ENCODE results near the gene ABLIM1. TPM values are rescaled to one million over a fixed set of nuclear protein-coding genes. Genes with fewer than 3 reads are reported as not detected.

Gene ABLIM1
- polyA plus RNA-seq, 3 donors, result 0.33 to 0.91 (median 0.57) TPM

DNA sequence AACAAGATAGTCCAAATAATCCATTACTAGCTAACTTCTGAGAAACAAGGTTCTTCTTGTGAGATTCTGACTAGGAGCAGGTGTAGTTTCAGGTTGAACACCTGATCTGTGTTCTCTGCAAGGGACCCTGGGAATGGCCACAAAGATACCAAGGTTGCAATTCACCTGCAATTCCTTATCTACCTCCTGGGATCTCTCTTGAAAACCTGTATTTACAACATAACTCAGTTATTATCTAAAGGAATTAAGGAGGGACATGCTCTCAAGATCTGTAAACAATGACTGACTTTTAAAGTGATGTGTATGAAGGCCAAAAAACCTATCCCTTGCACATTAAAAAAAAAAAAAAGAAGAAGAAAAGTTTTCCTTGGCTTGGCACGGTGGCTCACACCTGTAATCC, 54.8 kb downstream of the ABLIM1 start:
- H4K20me1 ChIP-seq (ENCODE audit: insufficient read depth, low read length), result no peaks in the 10 kb centered on the region
- H3K27me3 ChIP-seq (ENCODE audit: control insufficient read depth in 2 of 2, insufficient read depth in 2 of 2, low read length in 2 of 2), result no peaks in the 10 kb centered on the region
- no peak overlapping the region for H2AFZ ChIP-seq (ENCODE audit: insufficient read depth, low read depth, low read length, poor library complexity, severe bottlenecking)
- Mint-ChIP-seq H3K4me3 (no peak overlapping the region), H3K9me3 (no peaks in the 10 kb centered on the region), H3K27ac (no peak overlapping the region), H3K27me3 (ENCODE audit: low read depth in 3 of 3) (peaks cover 0 to 1% (median 1%) of the 10 kb centered on the region in 3 donors), H3K4me1 (no peaks in the 10 kb centered on the region), H3K36me3 (no peaks in the 10 kb centered on the region)
- H3K27ac ChIP-seq (ENCODE audit: low read depth in 1 of 2, low read length in 2 of 2), result no peak overlapping the region
- intact Hi-C loops (cut with micrococcal nuclease), result no loop called here
- H3K79me2 ChIP-seq (ENCODE audit: insufficient read depth, low read length), result no peaks in the 10 kb centered on the region
- H3K9me3 ChIP-seq (replicated peaks in 1 of 2; ENCODE audit: control insufficient read depth in 1 of 2, insufficient read depth in 1 of 2, low read length in 2 of 2), result no peaks in the 10 kb centered on the region
- DNase-seq, result no peak
- no peak overlapping the region for H3K4me3 ChIP-seq (replicated peaks in 1 of 3; ENCODE audit: low read depth in 2 of 3, low read length in 3 of 3)
- no peaks in the 10 kb centered on the region for H3K36me3 ChIP-seq (replicated peaks in 1 of 2; ENCODE audit: control insufficient read depth in 1 of 2, insufficient read depth in 2 of 2, low read length in 2 of 2)
- TF ChIP-seq, protein P1, sequence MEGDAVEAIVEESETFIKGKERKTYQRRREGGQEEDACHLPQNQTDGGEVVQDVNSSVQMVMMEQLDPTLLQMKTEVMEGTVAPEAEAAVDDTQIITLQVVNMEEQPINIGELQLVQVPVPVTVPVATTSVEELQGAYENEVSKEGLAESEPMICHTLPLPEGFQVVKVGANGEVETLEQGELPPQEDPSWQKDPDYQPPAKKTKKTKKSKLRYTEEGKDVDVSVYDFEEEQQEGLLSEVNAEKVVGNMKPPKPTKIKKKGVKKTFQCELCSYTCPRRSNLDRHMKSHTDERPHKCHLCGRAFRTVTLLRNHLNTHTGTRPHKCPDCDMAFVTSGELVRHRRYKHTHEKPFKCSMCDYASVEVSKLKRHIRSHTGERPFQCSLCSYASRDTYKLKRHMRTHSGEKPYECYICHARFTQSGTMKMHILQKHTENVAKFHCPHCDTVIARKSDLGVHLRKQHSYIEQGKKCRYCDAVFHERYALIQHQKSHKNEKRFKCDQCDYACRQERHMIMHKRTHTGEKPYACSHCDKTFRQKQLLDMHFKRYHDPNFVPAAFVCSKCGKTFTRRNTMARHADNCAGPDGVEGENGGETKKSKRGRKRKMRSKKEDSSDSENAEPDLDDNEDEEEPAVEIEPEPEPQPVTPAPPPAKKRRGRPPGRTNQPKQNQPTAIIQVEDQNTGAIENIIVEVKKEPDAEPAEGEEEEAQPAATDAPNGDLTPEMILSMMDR (IDR thresholded peaks at IDR 0.05), result no peak
- 100% methylated on average over 1 of the region's 1 CpG for WGBS (ENCODE audit: insufficient coverage)
- H3K9ac ChIP-seq (ENCODE audit: insufficient read depth, low read length, poor library complexity, severe bottlenecking), result no peak overlapping the region
- H3K4me2 ChIP-seq (replicated peaks; ENCODE audit: extremely low read depth, low read length, poor library complexity, severe bottlenecking), result no peak overlapping the region
- H3K4me1 ChIP-seq (ENCODE audit: control insufficient read depth in 1 of 2, insufficient read depth in 2 of 2, low read length in 2 of 2), result no peaks in the 10 kb centered on the region

GRCh38 chr10:114600057-114600456, 58.0 kb downstream of the ABLIM1 start:
- no peaks in the 10 kb centered on the region for H3K36me3 ChIP-seq (replicated peaks in 1 of 2; ENCODE audit: control insufficient read depth in 1 of 2, insufficient read depth in 2 of 2, low read length in 2 of 2)
- no peaks in the 10 kb centered on the region for H3K9me3 Mint-ChIP-seq
- H3K27ac Mint-ChIP-seq, result no peak overlapping the region
- no peak overlapping the region for H3K4me3 Mint-ChIP-seq
- DNase-seq, result no peak
- H4K20me1 ChIP-seq (ENCODE audit: insufficient read depth, low read length), result no peaks in the 10 kb centered on the region
- H3K4me3 ChIP-seq (replicated peaks in 1 of 3; ENCODE audit: low read depth in 2 of 3, low read length in 3 of 3), result no peak overlapping the region
- H3K9me3 ChIP-seq (replicated peaks in 1 of 2; ENCODE audit: control insufficient read depth in 1 of 2, insufficient read depth in 1 of 2, low read length in 2 of 2), result no peaks in the 10 kb centered on the region
- H3K27ac ChIP-seq (ENCODE audit: low read depth in 1 of 2, low read length in 2 of 2), result no peak overlapping the region
- no peaks in the 10 kb centered on the region for H3K4me1 ChIP-seq (ENCODE audit: control insufficient read depth in 1 of 2, insufficient read depth in 2 of 2, low read length in 2 of 2)
- no peak overlapping the region for H3K4me2 ChIP-seq (replicated peaks; ENCODE audit: extremely low read depth, low read length, poor library complexity, severe bottlenecking)
- intact Hi-C loops (cut with micrococcal nuclease), result no loop called here
- 100% methylated on average over 1 of the region's 3 CpGs for WGBS (ENCODE audit: insufficient coverage)
- peaks cover 0 to 3% (median 1%) of the 10 kb centered on the region in 3 donors for H3K27me3 Mint-ChIP-seq (ENCODE audit: low read depth in 3 of 3)
- no peaks in the 10 kb centered on the region for H3K36me3 Mint-ChIP-seq
- no peak overlapping the region for H3K9ac ChIP-seq (ENCODE audit: insufficient read depth, low read length, poor library complexity, severe bottlenecking)
- TF ChIP-seq, protein P1 (IDR thresholded peaks at IDR 0.05), result no peak
- H3K27me3 ChIP-seq (ENCODE audit: control insufficient read depth in 2 of 2, insufficient read depth in 2 of 2, low read length in 2 of 2), result no peaks in the 10 kb centered on the region
- H3K79me2 ChIP-seq (ENCODE audit: insufficient read depth, low read length), result no peaks in the 10 kb centered on the region
- no peak overlapping the region for H2AFZ ChIP-seq (ENCODE audit: insufficient read depth, low read depth, low read length, poor library complexity, severe bottlenecking)
- H3K4me1 Mint-ChIP-seq, result no peaks in the 10 kb centered on the region

Measured in CD14-positive monocyte (primary cell).